NCI-H524 (cell line): Measurements from ENCODE around the gene CDK9.
"Not testable (repeated sequence)": the region's sequence is repeated elsewhere in the genome, so short reads cannot be mapped to it uniquely, and the experiment has no call there.

Experiments used
- DNase-seq, 2 experiments: peaks; one replicate each; lab custom pipeline; 2025; lab: John Stamatoyannopoulos, UW

CDK9 gene

GRCh38 chr9:127780126-127780885, 5.5 kb upstream of the CDK9 start:
- DNase-seq = no peak

DNA sequence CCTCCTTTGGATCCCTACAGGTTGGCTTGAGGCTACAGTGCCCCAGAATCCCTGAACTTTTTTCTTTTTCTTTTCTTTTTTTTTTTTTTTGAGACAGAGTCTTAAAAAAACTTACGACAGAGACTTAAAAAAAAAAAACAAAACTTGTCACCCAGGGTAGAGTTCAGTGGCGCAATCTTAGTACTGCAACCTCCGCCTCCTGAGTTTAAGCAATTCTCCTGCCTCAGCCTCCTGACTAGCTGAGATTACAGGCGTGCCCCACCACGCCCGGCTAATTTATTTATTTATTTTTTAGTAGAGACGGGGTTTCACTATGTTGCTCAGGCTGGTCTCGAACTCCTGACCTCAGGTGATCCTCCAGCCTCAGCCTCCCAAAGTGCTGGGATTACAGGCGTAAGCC, 4.9 kb upstream of the CDK9 start:
- DNase-seq = not testable (repeated sequence)

GRCh38 chr9:127781806-127782205, 4.0 kb upstream of the CDK9 start:
- no peak for DNase-seq

DNA sequence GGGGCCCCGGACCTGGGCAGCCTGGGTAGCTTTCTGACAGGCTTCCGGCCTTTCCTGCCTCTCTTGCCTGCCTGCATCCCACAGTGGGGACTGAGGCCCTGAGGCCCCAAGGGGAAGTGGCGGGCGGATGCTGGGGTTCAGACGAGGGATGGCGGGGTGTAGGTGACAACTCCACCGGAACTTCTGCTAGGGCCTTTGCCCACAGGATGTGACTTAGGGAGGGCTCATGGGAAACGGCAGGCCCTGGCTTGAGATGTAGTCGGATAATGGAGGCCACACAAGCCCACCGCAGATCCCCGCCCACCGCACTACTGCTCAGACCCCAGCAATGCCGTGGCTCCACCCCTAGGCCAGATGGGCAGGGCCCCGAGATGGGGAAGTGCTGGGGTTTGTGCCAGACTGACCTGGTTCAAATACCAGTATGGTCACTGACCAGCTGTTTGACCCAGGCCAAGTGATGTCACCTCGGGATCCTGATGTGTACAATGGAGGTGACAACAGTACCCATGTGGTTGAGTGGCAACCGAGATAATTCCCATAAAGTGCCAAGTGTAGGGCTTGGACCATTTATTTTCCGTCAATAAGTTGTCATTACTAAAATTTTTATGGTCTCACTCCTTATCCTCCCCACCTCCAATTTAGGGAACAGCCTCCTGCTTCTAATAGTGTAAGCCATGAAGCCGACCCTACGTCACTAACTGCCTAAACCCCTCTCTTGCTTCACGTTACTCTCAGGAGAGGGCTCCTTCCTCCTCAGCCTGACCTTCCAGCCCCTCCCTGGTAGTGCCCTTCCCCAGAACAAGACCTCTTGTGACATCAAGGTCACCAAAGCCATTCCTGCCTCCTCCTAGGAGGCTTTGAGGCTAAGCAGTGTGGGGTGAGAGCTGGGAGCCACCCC, 2.5 kb upstream of the CDK9 start:
- no peak for DNase-seq

DNA sequence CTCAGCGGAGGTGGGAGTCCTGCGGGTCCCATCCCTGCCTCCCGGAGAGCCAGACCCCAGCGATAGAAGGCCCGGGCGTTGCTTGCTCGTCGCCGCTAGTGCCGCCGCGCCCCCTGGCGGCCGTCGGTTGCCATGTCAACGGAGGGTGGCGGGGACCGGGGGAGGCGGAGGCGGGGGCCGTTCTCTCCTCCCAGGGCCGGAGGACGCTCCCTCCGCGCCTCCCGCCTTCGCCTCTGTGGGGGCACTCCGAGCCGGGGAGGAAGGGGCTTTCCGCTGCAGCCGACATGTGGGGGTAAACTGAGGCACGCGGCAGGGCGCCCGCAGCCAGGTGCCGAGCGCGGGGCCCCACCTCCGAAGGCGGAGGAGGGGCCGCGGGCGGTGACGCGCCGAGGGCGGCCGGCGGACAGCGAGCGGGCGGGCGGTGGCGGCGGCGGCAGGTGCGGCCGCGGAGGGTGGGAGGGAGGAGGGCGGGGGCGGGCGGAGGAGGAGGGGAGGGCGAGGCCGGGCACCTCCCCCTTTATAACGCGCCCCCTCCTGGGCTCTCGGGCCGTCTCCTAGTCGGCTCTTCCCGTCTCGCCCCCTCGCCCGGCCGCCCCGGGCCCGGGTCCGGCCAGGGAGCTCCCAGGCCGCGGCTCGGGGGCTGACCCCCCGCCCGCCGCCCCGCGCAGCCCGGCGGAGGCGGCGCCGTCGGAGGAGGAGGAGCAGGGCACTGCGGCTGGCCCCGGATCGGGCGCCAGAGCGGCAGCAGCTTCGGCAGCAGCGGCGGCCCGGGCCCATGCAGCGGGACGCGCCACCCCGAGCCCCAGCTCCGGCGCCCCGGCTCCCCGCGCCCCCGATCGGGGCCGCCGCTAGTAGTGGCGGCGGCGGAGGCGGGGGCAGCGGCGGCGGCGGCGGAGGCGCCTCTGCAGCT, 556 bp upstream of the CDK9 start:
- peak; percentile 59 to 87 for DNase-seq

DNA sequence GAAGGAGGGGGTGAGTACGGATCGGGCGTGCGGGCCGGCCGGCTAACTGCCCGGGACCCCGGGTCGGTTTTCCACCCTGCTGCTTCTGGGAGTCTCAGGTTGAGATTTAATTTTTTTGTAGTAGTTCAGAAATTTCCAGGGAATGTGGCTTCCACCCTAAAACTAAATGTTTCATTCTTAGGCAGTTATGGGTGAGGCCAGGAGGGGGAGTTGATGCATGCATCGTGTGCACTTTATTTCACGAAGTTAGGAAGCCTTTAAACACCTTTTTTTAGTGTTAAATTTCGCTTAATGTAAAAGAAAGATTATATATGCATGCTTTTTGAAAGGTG, 905 bp downstream of the CDK9 start:
- DNase-seq = no peak

- DNase-seq = no peak
These were observed 2.6 kb downstream of the CDK9 start for GRCh38 chr9:127788337-127789011.

DNA sequence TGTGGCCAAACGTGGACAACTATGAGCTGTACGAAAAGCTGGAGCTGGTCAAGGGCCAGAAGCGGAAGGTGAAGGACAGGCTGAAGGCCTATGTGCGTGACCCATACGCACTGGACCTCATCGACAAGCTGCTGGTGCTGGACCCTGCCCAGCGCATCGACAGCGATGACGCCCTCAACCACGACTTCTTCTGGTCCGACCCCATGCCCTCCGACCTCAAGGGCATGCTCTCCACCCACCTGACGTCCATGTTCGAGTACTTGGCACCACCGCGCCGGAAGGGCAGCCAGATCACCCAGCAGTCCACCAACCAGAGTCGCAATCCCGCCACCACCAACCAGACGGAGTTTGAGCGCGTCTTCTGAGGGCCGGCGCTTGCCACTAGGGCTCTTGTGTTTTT, 3.3 kb downstream of the CDK9 start:
- no peak for DNase-seq

DNA sequence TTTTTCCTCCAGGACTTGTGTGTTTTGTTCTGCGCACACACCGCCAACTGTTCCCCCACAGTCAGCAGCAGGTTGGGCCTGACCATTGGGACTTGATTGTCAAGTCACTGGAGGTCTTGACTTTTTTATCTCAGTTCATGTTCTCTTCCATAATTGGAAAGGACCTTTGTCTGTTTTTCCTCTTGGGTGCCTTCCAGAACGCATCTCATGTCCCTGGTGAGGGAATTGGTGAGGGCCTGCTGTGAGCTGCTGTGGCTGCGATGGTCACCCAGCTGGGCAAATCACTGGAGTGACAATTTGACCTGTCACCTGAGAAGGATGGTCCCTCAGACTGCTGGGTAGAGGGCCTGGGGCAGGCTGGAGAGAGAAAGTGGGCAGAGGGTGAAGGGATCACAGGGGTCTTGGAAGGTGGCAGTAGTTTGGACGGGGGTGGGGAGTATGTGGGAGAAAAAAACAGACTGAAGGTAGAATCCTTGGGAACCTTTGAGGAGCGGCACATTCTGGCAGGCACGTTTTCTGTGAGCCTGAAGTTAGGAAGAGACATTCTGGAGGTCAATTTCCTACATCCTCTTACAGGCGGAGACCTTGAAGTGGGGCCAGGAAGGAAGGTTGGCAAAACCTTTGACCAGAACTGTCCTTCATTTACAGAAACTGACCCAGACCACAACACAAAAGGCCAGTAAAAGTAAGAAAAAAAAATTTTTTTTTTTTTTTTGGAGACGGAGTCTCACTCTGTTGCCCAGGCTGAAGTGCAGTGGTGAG, 4.4 kb downstream of the CDK9 start:
- no peak for DNase-seq

DNA sequence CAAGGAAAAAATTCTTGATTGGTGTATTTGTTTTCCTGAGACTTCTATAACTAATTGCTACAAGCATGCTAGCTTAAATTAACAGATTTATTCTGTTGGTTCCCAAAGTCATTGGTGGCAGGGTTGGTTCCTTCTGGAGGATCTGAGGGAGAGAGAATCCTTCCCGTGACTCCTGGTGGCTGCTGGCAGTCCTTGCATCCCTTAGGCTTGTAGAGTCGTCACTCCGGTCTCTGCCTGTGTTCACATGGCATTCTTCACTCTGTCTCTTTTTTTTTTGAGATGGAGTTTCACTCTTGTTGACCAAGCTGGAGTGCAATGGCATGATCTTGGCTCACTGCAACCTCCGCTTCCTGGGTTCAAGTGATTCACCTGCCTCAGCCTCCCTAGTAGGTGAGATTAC, 5.3 kb downstream of the CDK9 start:
- DNase-seq = no peak

DNA sequence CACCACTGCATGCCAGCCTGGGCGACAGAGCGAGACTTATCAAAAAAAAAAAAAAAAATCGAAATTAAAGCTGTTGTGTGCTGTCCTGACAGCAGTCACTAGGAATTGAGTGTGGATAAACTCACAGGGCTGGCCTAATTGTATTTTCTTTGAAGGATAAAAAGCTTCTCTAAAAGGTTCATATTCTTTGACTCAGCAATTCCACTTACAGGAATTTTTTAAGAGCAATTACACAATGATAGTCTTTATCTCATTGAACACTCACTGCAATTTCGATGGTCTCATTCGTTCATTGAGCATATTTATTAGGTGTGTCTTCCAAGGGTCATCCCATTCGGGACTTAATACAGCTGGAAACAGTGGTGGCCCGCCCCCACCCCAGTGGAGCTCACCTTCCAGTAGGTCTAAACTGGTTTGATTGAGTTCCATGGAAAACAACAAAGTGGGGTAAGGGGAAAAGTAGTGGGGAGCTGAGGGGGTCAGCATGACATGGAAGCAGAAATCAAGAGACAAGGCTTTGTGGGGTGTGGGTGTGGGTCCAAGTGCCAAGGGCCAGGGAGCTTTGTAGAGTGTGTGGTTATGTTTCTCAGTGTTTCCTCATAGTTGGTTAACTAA, 6.7 kb downstream of the CDK9 start:
- DNase-seq = no peak

DNA sequence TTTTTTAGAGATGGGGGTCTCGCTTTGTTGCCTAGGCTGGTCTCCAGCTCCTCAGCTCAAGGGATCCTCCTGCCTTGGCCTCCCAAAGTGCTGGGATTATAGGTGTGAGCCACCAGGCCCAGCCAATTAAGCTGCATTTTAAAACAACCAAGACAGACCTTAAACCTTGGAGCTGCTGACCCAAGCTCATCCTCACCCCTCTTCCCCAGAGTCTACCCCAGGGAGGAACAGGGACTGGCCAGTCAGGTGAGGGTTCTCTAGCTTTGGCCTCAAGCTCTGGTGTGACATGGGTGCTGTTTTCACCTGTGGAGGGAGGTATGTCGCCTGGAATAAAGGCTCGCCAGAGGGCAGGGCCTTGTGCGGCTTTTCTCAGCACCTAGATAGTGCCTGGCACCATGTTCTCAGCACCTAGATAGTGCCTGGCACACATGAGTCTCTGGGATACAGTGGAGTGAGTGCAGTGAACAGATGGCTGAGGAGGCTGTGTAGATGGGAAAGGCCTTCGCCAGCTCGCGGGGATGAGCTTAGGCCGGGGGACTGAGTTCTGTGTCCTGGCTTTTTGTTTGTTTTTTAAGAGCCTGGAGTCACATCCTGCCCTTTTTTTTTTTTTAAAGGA, 7.4 kb downstream of the CDK9 start:
- DNase-seq = peak; percentile 77 to 81

- DNase-seq = no peak
These were observed 8.4 kb downstream of the CDK9 start for GRCh38 chr9:127794001-127794791.

DNA sequence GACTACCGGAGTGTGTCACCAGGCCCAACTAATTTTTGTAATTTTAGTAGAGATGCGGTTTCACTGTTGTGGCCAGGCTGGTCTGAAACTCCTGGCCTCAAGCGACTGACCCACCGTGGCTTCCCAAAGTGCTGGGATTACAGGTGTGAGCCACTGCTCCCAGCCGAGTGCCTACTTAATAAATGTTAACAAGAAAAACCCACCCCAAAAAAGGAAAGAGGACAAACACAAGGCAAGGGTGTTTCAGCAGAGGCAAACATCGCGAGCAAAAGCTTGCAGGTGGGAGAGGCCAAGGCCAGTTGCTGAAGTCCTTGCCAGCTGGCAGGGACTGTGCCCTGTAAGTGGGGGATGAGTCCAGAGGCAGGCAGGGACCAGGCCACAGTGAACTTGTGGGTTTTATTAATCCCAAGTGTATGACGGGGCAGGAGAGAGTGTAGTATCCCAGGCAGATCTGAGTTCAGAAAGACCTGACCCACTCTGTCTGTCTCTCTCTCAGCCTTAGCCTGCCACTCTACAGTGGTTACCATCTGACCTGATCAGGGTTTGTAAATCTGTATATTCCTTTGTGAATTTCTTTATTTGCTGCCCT, 10.5 kb downstream of the CDK9 start:
- peak; percentile 22 to 40 for DNase-seq

DNA sequence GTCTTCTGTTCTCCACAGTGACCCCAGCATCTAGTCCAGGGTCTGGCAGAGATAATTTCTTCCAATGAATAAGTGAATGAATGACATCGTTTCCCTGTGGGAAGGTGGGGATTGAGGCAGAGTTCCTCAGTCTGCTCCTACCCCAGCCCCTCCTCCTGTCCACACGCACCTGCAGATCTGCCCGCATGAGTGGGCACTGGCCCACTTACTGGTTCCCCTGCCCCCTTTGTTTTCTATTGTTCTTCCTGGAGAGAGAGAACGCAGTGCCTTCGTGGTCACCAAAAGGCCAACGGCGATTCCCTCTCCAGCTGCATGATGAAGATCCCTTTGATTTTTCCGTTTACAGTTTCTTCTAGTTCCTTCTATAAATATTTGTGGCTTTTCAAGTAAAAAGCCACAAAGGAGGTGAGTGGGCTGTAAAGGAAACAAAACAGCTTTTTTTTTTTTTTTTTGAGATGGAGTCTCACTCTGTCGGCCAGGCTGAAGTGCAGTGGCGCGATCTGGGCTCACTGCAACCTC, 11.1 kb downstream of the CDK9 start:
- no peak for DNase-seq

- no peak for DNase-seq
These were observed 16.2 kb downstream of the CDK9 start for GRCh38 chr9:127801955-127802575.

DNA sequence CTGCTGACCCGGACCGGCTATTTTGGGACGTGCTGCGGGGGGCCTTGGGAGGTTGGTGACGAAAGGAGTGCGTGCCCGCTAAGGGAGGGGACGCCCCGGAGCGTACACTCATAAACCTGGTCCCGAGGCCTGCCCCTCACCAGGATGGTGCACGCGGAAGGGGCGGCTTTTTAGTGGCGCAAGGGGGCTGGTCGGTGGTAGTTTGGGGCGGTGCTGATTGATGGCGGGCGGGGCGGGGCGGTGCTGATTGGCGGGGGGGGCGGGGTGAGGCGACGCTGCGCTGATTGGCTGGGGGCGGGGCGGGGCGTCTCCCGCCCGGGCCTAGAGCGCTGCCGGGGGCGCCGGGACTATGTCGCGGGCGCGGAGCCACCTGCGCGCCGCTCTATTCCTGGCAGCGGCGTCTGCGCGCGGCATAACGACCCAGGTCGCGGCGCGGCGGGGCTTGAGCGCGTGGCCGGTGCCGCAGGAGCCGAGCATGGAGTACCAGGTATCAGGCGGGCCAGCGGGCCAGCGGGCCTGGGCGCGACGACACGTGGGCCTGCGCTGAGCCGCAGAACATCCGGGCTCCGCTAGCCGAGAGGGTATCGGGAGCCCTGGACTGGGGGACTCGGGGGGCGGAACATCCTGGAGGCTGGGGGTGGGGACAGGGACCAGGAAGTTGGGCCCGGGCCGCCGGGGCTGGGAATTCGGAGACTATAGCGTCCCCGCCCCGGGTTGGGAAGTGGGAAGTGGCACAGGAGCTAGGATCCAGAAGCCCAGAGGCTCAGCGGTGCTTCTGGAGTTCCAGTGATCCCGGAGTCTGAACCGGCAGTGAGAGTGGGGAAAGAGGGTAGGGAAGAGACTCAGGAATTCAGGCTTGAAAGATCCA, 17.0 kb downstream of the CDK9 start, which contains the start of gene FPGS:
Gene FPGS (plus strand): TSS at position 307 of the 868 bp plus-strand sequence. CDS start 43 bp downstream, at position 350.
- peak; percentile 87 to 90 for DNase-seq
